Fibroblast of lung (primary cell): ENCODE data around the gene INSR. TPM values are rescaled to one million over a fixed set of nuclear protein-coding genes. Genes with fewer than 3 reads are reported as not detected.

ENCODE experiments used
- DNase-seq, 2 donors: peaks; one replicate each; pipeline versions ENCODE4 v3.0.0 to v3.0.0-alpha.2; 2010; ENCODE audit warnings: low read depth in 2 of 2
- H2AFZ ChIP-seq: 2 replicates; pipeline ENCODE4 v1.5.1; 2012; ENCODE audit warnings: low read length, control low read depth, inconsistent platforms
- H3K27ac ChIP-seq: 2 replicates; pipeline ENCODE4 v1.5.1; 2011; ENCODE audit warnings: low read length, control low read depth; ENCODE audit not compliant: insufficient read depth
- H3K27me3 ChIP-seq: 2 replicates; pipeline ENCODE4 v1.5.1; 2011; ENCODE audit warnings: mild to moderate bottlenecking, low read length; ENCODE audit not compliant: control insufficient read depth, insufficient read depth
- H3K36me3 ChIP-seq: 2 replicates; pipeline ENCODE4 v1.5.1; 2011; ENCODE audit warnings: low read length; ENCODE audit not compliant: control insufficient read depth, insufficient read depth
- H3K4me1 ChIP-seq: 2 replicates; pipeline ENCODE4 v1.5.1; 2011; ENCODE audit warnings: low read length; ENCODE audit not compliant: control insufficient read depth, insufficient read depth; ENCODE audit errors: extremely low read depth
- H3K4me2 ChIP-seq: 2 replicates; pipeline ENCODE4 v1.5.1; 2011; ENCODE audit warnings: low read length, control low read depth; ENCODE audit not compliant: insufficient read depth; ENCODE audit errors: extremely low read depth
- H3K4me3 ChIP-seq, 4 experiments: fragments of 200-600 bp in 1 of 4; sonication (generic) in 1 of 4; replicated peaks in 1 of 4; 2 replicates each; pipeline ENCODE4 v1.5.1; 2011 to 2016; ENCODE audit warnings: low read length in 4 of 4, low read depth in 3 of 4, mild to moderate bottlenecking in 3 of 4, control low read depth in 2 of 4, inconsistent platforms in 1 of 4, mixed read lengths in 1 of 4; ENCODE audit not compliant: insufficient read depth in 1 of 4; ENCODE audit errors: control extremely low read depth in 1 of 4
- H3K79me2 ChIP-seq: 2 replicates; pipeline ENCODE4 v1.5.1; 2012; ENCODE audit warnings: mild to moderate bottlenecking, low read length, inconsistent platforms; ENCODE audit not compliant: control insufficient read depth, insufficient read depth
- H3K9ac ChIP-seq: 2 replicates; pipeline ENCODE4 v1.5.1; 2011; ENCODE audit warnings: mild to moderate bottlenecking, low read length, control low read depth; ENCODE audit not compliant: insufficient read depth
- H3K9me3 ChIP-seq: 2 replicates; pipeline ENCODE4 v1.5.1; 2012; ENCODE audit warnings: low read depth, low read length; ENCODE audit not compliant: control insufficient read depth, insufficient read depth
- H4K20me1 ChIP-seq: 2 replicates; pipeline ENCODE4 v1.5.1; 2011; ENCODE audit warnings: low read length; ENCODE audit not compliant: control insufficient read depth, insufficient read depth; ENCODE audit errors: extremely low read depth
- CTCF ChIP-seq, 2 donors: IDR thresholded peaks in 1 of 2; conservative IDR thresholded peaks in 1 of 2; 1 replicate in 1 of 2; 2 replicates in 1 of 2; pipeline ENCODE4 v1.5.1; 2011 to 2012; ENCODE audit warnings: low read length in 2 of 2, control low read depth in 1 of 2, inconsistent platforms in 1 of 2, low read depth in 1 of 2, mild to moderate bottlenecking in 1 of 2
- EZH2 ChIP-seq: IDR thresholded peaks from 2 replicates; pipeline ENCODE4 v1.5.1; 2012; ENCODE audit warnings: low read length, control low read depth, mild to moderate bottlenecking; ENCODE audit errors: missing control alignments
- polyA plus RNA-seq, 2 donors: library from polyadenylated mRNA; depleted of rRNA in 1 of 2; stranded (reverse) in 1 of 2; unstranded in 1 of 2; fragments of >200 nt; gene quantifications; 2 replicates each; pipeline ENCODE4 v1.2.1, GENCODE V29; 2011 to 2012; ENCODE audit warnings: missing spikeins in 1 of 2
- total RNA-seq: library from RNA; depleted of rRNA; stranded (reverse); fragments of >200 nt; gene quantifications from 2 replicates; pipeline ENCODE4 v1.2.1, GENCODE V29; 2014

The INSR gene
- total and polyA plus RNA-seq, 2 donors (not counting 1 experiment from before 2014, with no cell fraction given) = 3.7 to 23.9 TPM

- H3K9me3 ChIP-seq = no peaks in the 10 kb centered on the region
- H3K79me2 ChIP-seq = no peaks in the 10 kb centered on the region
- no peak for TF ChIP-seq EZH2
- TF ChIP-seq CTCF (conservative IDR thresholded peaks at IDR 0.05 in 1 of 2, IDR thresholded peaks at IDR 0.05 in 1 of 2; ENCODE audit: low read depth in 1 of 2, low read length in 2 of 2) = no peak
- H2AFZ ChIP-seq = no peak overlapping the region
- no peaks in the 10 kb centered on the region for H4K20me1 ChIP-seq
- H3K4me1 ChIP-seq = no peaks in the 10 kb centered on the region
- no peaks in the 10 kb centered on the region for H3K36me3 ChIP-seq
- no peak for DNase-seq
- H3K27ac ChIP-seq = no peak overlapping the region
- no peaks in the 10 kb centered on the region for H3K27me3 ChIP-seq
- no peak overlapping the region for H3K4me3 ChIP-seq
- no peak overlapping the region for H3K9ac ChIP-seq
- no peak overlapping the region for H3K4me2 ChIP-seq
Observed at GRCh38 chr19:7142771-7143170, 151.4 kb downstream of the INSR start.

GRCh38 chr19:7140137-7140536 is 154.1 kb downstream of the INSR start:
- no peaks in the 10 kb centered on the region for H3K79me2 ChIP-seq
- no peaks in the 10 kb centered on the region for H4K20me1 ChIP-seq
- no peaks in the 10 kb centered on the region for H3K4me1 ChIP-seq
- H3K9me3 ChIP-seq = no peaks in the 10 kb centered on the region
- no peak overlapping the region for H3K9ac ChIP-seq
- H3K36me3 ChIP-seq = no peaks in the 10 kb centered on the region
- H2AFZ ChIP-seq = no peak overlapping the region
- H3K4me2 ChIP-seq = no peak overlapping the region
- H3K4me3 ChIP-seq = no peak overlapping the region
- DNase-seq = no peak
- H3K27me3 ChIP-seq = no peaks in the 10 kb centered on the region
- no peak overlapping the region for H3K27ac ChIP-seq
- TF ChIP-seq EZH2 = no peak
- TF ChIP-seq CTCF (conservative IDR thresholded peaks at IDR 0.05 in 1 of 2, IDR thresholded peaks at IDR 0.05 in 1 of 2; ENCODE audit: low read depth in 1 of 2, low read length in 2 of 2) = no peak

GRCh38 chr19:7139095-7139494 is 155.1 kb downstream of the INSR start:
- Histone ChIP-seq H3K79me2 (no peaks in the 10 kb centered on the region), H3K9ac (no peak overlapping the region), H2AFZ (no peak overlapping the region), H3K4me2 (no peak overlapping the region), H3K4me3 (no peak overlapping the region), H3K27me3 (no peaks in the 10 kb centered on the region), H4K20me1 (no peaks in the 10 kb centered on the region), H3K4me1 (no peaks in the 10 kb centered on the region), H3K27ac (no peak overlapping the region), H3K36me3 (no peaks in the 10 kb centered on the region), H3K9me3 (no peaks in the 10 kb centered on the region)
- TF ChIP-seq EZH2 = no peak
- no peak for TF ChIP-seq CTCF (conservative IDR thresholded peaks at IDR 0.05 in 1 of 2, IDR thresholded peaks at IDR 0.05 in 1 of 2; ENCODE audit: low read depth in 1 of 2, low read length in 2 of 2)
- no peak for DNase-seq
